ENCODE measurements around the gene AFF3. TPM values are rescaled to one million over a fixed set of nuclear protein-coding genes. Genes with fewer than 3 reads are reported as not detected.

AFF3 gene
- total and polyA plus RNA-seq, 2 donors (not counting 3 experiments of a cell fraction or from before 2014, with no cell fraction given) = 0.06 to 0.07 TPM

GRCh38 chr2:99571954-99572353, 570.4 kb downstream of the AFF3 start:
- no peaks in the 10 kb centered on the region for H3K79me2 ChIP-seq (ENCODE audit: control insufficient read depth, insufficient read depth, low read length)
- H3K27ac ChIP-seq (ENCODE audit: insufficient read depth, low read depth, low read length) = no peak overlapping the region
- CTCF ChIA-PET = interaction anchor here (0.6 to 1.8 kb wide), 4 partner anchors 12 to 809 kb away, joined by 3 to 12 read pairs (median 3); no protein-coding TSS in a partner anchor
- no peak overlapping the region for H3K9ac ChIP-seq (replicated peaks; ENCODE audit: extremely low read depth, insufficient read depth, low read length)
- POLR2A ChIA-PET = no interaction called here
- intact Hi-C loops (cut with micrococcal nuclease) = no loop called here
- DNase-seq (ENCODE audit: low read depth, low spot score) (no peak), FAIRE-seq (no peak)
- H3K9me3 ChIP-seq (replicated peaks; ENCODE audit: control insufficient read depth, insufficient read depth, low read length) = no peaks in the 10 kb centered on the region
- BruUV-seq (replicated peaks) = no TSS peak
- no peaks in the 10 kb centered on the region for H3K4me1 ChIP-seq (ENCODE audit: control insufficient read depth, extremely low read depth, insufficient read depth, low read length)
- no peaks in the 10 kb centered on the region for H3K9me1 ChIP-seq (replicated peaks; ENCODE audit: control insufficient read depth, extremely low read depth, insufficient read depth, low read length)
- peaks cover 0 to 5% of the 10 kb centered on the region in 2 experiments for H3K27me3 ChIP-seq (ENCODE audit: control insufficient read depth in 2 of 2, insufficient read depth in 2 of 2, low read length in 2 of 2)
- TF ChIP-seq EZH2 (IDR thresholded peaks at IDR 0.05; ENCODE audit: borderline replicate concordance, low read depth, low read length, severe bottlenecking) (no peak), CTCF (IDR thresholded peaks at IDR 0.05; ENCODE audit: extremely low read depth in 1 of 2, insufficient read depth in 1 of 2, low read depth in 1 of 2, low read length in 2 of 2) (no peak), MYC (IDR thresholded peaks at IDR 0.05; ENCODE audit: low read depth, low read length) (no peak), POLR2AphosphoS5 (IDR thresholded peaks at IDR 0.05; ENCODE audit: insufficient read depth, low read depth, low read length) (no peak), FOS (IDR thresholded peaks at IDR 0.05; ENCODE audit: borderline replicate concordance, insufficient read depth, low read length) (no peak), GATA2 (IDR thresholded peaks at IDR 0.05; ENCODE audit: insufficient read depth, insufficient read length, low read depth, low read length) (no peak), MAX (IDR thresholded peaks at IDR 0.05; ENCODE audit: insufficient read depth, insufficient read length) (no peak), JUN (IDR thresholded peaks at IDR 0.05; ENCODE audit: borderline replicate concordance, insufficient read depth, insufficient read length, low read depth) (no peak), POLR2A (IDR thresholded peaks at IDR 0.05; ENCODE audit: low read depth, low read length) (no peak)
- dilution Hi-C loops (cut with MboI; ENCODE audit: extremely low pct_ligation_motif_present, low sequenced_read_pairs) = no loop called here
- H3K4me2 ChIP-seq (ENCODE audit: insufficient read depth, low read length) = no peak overlapping the region
- no peaks in the 10 kb centered on the region for H4K20me1 ChIP-seq (replicated peaks; ENCODE audit: control insufficient read depth, extremely low read depth, insufficient read depth, low read length)
- no peak overlapping the region for H2AFZ ChIP-seq (ENCODE audit: low read depth, low read length)
- H3K36me3 ChIP-seq (ENCODE audit: control insufficient read depth in 2 of 2, extremely low read depth in 1 of 2, insufficient read depth in 2 of 2, low read length in 2 of 2) = no peaks in the 10 kb centered on the region
- no peak overlapping the region for H3K4me3 ChIP-seq (replicated peaks in 1 of 3; ENCODE audit: insufficient read depth in 1 of 3, low read depth in 1 of 3, low read length in 3 of 3)
